ENCODE data around the gene SMAD6. TPM values are rescaled to one million over a fixed set of nuclear protein-coding genes. Genes with fewer than 3 reads are reported as not detected.

SMAD6 gene
- total and polyA plus RNA-seq, 2 experiments from 2014 or later: 1.6 to 15.7 TPM

DNA sequence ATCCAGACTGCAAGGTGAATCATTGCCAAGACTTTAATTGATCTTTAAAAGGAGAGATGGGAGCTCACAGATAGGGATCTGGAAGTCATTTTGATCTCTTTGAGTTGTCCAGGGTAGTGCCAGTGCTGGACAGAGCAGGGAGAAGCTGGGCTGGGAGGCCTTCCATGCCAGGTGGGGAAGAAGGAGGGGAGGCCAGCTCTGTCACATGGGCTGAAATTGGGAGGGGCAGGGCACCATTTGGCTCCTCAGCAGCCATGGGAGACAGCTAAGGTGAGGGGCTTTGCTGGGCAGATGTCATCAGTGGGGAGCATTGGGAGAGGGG is 23.4 kb downstream of the SMAD6 start:
- H4K20me1 ChIP-seq (replicated peaks; ENCODE audit: insufficient read depth): no peaks in the 10 kb centered on the region
- H3K27me3 Mint-ChIP-seq (ENCODE audit: insufficient read depth, low read depth, poor library complexity): peaks cover 5% of the 10 kb centered on the region

More for the DNA sequence above, 23.4 kb downstream of the SMAD6 start:
- H3K27ac Mint-ChIP-seq: no peak overlapping the region
- Histone ChIP-seq H2AFZ (no peak overlapping the region), H3K27me3 (ENCODE audit: insufficient read depth) (no peaks in the 10 kb centered on the region), H3K79me2 (replicated peaks; ENCODE audit: insufficient read depth) (no peaks in the 10 kb centered on the region), H3K4me2 (no peak overlapping the region), H3F3A (replicated peaks; ENCODE audit: low read depth) (0 out of 2 replicates have a peak, but pooled peaks cover 3% of the 10 kb centered on the region), H3K4me1 (ENCODE audit: insufficient read depth) (peaks cover 8% of the 10 kb centered on the region), H3K9me2 (ENCODE audit: insufficient read depth) (no peaks in the 10 kb centered on the region), H3K4me3 (no peak overlapping the region), H3K36me3 (ENCODE audit: insufficient read depth) (no peaks in the 10 kb centered on the region; the same call in 1 of the 2 replicates), H3K27ac (ENCODE audit: low read depth) (0 out of 2 replicates have a peak overlapping the region, but pooled peaks have one; percentile 26)
- DNase-seq (ENCODE audit: low spot score): no peak
- no peak for ATAC-seq
- H3K4me1 Mint-ChIP-seq: peaks cover 16% of the 10 kb centered on the region; the same call in 2 of the 3 replicates
- no peaks in the 10 kb centered on the region for H3K9me3 Mint-ChIP-seq
- no peak overlapping the region for H3K4me3 Mint-ChIP-seq
- H3K36me3 Mint-ChIP-seq (ENCODE audit: low read depth): no peaks in the 10 kb centered on the region
- TF ChIP-seq EZH2phosphoT487 (IDR thresholded peaks at IDR 0.05; ENCODE audit: unreplicated experiment): no peak
- TF ChIP-seq, protein P1, sequence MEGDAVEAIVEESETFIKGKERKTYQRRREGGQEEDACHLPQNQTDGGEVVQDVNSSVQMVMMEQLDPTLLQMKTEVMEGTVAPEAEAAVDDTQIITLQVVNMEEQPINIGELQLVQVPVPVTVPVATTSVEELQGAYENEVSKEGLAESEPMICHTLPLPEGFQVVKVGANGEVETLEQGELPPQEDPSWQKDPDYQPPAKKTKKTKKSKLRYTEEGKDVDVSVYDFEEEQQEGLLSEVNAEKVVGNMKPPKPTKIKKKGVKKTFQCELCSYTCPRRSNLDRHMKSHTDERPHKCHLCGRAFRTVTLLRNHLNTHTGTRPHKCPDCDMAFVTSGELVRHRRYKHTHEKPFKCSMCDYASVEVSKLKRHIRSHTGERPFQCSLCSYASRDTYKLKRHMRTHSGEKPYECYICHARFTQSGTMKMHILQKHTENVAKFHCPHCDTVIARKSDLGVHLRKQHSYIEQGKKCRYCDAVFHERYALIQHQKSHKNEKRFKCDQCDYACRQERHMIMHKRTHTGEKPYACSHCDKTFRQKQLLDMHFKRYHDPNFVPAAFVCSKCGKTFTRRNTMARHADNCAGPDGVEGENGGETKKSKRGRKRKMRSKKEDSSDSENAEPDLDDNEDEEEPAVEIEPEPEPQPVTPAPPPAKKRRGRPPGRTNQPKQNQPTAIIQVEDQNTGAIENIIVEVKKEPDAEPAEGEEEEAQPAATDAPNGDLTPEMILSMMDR (conservative IDR thresholded peaks at IDR 0.05; ENCODE audit: low read depth in 2 of 2): no peak
- no peak for TF ChIP-seq POLR2AphosphoS5 (IDR thresholded peaks at IDR 0.05; ENCODE audit: low read depth)
- TF ChIP-seq, protein P2, sequence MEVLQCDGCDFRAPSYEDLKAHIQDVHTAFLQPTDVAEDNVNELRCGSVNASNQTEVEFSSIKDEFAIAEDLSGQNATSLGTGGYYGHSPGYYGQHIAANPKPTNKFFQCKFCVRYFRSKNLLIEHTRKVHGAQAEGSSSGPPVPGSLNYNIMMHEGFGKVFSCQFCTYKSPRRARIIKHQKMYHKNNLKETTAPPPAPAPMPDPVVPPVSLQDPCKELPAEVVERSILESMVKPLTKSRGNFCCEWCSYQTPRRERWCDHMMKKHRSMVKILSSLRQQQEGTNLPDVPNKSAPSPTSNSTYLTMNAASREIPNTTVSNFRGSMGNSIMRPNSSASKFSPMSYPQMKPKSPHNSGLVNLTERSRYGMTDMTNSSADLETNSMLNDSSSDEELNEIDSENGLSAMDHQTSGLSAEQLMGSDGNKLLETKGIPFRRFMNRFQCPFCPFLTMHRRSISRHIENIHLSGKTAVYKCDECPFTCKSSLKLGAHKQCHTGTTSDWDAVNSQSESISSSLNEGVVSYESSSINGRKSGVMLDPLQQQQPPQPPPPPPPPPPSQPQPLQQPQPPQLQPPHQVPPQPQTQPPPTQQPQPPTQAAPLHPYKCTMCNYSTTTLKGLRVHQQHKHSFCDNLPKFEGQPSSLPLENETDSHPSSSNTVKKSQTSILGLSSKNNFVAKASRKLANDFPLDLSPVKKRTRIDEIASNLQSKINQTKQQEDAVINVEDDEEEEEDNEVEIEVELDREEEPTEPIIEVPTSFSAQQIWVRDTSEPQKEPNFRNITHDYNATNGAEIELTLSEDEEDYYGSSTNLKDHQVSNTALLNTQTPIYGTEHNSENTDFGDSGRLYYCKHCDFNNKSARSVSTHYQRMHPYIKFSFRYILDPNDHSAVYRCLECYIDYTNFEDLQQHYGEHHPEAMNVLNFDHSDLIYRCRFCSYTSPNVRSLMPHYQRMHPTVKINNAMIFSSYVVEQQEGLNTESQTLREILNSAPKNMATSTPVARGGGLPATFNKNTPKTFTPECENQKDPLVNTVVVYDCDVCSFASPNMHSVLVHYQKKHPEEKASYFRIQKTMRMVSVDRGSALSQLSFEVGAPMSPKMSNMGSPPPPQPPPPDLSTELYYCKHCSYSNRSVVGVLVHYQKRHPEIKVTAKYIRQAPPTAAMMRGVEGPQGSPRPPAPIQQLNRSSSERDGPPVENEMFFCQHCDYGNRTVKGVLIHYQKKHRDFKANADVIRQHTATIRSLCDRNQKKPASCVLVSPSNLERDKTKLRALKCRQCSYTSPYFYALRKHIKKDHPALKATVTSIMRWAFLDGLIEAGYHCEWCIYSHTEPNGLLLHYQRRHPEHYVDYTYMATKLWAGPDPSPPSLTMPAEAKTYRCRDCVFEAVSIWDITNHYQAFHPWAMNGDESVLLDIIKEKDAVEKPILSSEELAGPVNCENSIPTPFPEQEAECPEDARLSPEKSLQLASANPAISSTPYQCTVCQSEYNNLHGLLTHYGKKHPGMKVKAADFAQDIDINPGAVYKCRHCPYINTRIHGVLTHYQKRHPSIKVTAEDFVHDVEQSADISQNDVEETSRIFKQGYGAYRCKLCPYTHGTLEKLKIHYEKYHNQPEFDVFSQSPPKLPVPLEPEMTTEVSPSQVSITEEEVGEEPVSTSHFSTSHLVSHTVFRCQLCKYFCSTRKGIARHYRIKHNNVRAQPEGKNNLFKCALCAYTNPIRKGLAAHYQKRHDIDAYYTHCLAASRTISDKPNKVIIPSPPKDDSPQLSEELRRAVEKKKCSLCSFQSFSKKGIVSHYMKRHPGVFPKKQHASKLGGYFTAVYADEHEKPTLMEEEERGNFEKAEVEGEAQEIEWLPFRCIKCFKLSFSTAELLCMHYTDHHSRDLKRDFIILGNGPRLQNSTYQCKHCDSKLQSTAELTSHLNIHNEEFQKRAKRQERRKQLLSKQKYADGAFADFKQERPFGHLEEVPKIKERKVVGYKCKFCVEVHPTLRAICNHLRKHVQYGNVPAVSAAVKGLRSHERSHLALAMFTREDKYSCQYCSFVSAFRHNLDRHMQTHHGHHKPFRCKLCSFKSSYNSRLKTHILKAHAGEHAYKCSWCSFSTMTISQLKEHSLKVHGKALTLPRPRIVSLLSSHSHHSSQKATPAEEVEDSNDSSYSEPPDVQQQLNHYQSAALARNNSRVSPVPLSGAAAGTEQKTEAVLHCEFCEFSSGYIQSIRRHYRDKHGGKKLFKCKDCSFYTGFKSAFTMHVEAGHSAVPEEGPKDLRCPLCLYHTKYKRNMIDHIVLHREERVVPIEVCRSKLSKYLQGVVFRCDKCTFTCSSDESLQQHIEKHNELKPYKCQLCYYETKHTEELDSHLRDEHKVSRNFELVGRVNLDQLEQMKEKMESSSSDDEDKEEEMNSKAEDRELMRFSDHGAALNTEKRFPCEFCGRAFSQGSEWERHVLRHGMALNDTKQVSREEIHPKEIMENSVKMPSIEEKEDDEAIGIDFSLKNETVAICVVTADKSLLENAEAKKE (CRISPR knock-in tag; IDR thresholded peaks at IDR 0.05): no peak
- no peak for TF ChIP-seq ZNF114 (CRISPR knock-in tag; IDR thresholded peaks at IDR 0.05)
- TF ChIP-seq, protein P3, sequence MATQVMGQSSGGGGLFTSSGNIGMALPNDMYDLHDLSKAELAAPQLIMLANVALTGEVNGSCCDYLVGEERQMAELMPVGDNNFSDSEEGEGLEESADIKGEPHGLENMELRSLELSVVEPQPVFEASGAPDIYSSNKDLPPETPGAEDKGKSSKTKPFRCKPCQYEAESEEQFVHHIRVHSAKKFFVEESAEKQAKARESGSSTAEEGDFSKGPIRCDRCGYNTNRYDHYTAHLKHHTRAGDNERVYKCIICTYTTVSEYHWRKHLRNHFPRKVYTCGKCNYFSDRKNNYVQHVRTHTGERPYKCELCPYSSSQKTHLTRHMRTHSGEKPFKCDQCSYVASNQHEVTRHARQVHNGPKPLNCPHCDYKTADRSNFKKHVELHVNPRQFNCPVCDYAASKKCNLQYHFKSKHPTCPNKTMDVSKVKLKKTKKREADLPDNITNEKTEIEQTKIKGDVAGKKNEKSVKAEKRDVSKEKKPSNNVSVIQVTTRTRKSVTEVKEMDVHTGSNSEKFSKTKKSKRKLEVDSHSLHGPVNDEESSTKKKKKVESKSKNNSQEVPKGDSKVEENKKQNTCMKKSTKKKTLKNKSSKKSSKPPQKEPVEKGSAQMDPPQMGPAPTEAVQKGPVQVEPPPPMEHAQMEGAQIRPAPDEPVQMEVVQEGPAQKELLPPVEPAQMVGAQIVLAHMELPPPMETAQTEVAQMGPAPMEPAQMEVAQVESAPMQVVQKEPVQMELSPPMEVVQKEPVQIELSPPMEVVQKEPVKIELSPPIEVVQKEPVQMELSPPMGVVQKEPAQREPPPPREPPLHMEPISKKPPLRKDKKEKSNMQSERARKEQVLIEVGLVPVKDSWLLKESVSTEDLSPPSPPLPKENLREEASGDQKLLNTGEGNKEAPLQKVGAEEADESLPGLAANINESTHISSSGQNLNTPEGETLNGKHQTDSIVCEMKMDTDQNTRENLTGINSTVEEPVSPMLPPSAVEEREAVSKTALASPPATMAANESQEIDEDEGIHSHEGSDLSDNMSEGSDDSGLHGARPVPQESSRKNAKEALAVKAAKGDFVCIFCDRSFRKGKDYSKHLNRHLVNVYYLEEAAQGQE (IDR thresholded peaks at IDR 0.05; ENCODE audit: unreplicated experiment): no peak
